Right kidney (tissue), 1 donor: ENCODE results near the gene CFAP61.
"Not testable (repeated sequence)": the region's sequence is repeated elsewhere in the genome, so short reads cannot be mapped to it uniquely, and the experiment has no call there.

ENCODE experiments used
- DNase-seq: peaks from one replicate; pipeline ENCODE4 v3.0.0-alpha.2; 2016

CFAP61 gene

GRCh38 chr20:20241976-20242375 is 189.6 kb downstream of the CFAP61 start:
- DNase-seq = no peak

GRCh38 chr20:20244384-20244783 is 192.1 kb downstream of the CFAP61 start:
- DNase-seq = not testable (repeated sequence)

- DNase-seq = no peak
These were observed 194.8 kb downstream of the CFAP61 start for GRCh38 chr20:20246996-20247633.

- DNase-seq = no peak
These were observed 196.4 kb downstream of the CFAP61 start for GRCh38 chr20:20248620-20249200.

GRCh38 chr20:20251317-20251716 is 199.0 kb downstream of the CFAP61 start:
- DNase-seq = no peak

GRCh38 chr20:20251836-20252235 is 199.5 kb downstream of the CFAP61 start:
- no peak for DNase-seq

- DNase-seq = no peak
These were observed 200.9 kb downstream of the CFAP61 start for GRCh38 chr20:20253039-20253743.

- DNase-seq = no peak
These were observed 201.5 kb downstream of the CFAP61 start for GRCh38 chr20:20253744-20254330.

GRCh38 chr20:20255099-20255498 is 202.8 kb downstream of the CFAP61 start:
- DNase-seq = no peak

- no peak for DNase-seq
These were observed 207.2 kb downstream of the CFAP61 start for GRCh38 chr20:20259533-20259932.

GRCh38 chr20:20261159-20261558 is 208.8 kb downstream of the CFAP61 start:
- no peak for DNase-seq

- no peak for DNase-seq
These were observed 212.9 kb downstream of the CFAP61 start for GRCh38 chr20:20265210-20265609.

- no peak for DNase-seq
These were observed 214.2 kb downstream of the CFAP61 start for GRCh38 chr20:20266552-20266951.

GRCh38 chr20:20267685-20268370 is 215.5 kb downstream of the CFAP61 start:
- no peak for DNase-seq

- no peak for DNase-seq
These were observed 218.9 kb downstream of the CFAP61 start for GRCh38 chr20:20271271-20271670.

- DNase-seq = no peak
These were observed 220.4 kb downstream of the CFAP61 start for GRCh38 chr20:20272686-20273085.

GRCh38 chr20:20273286-20273685 is 221.0 kb downstream of the CFAP61 start:
- no peak for DNase-seq

GRCh38 chr20:20274821-20275220 is 222.5 kb downstream of the CFAP61 start:
- DNase-seq = no peak

- no peak for DNase-seq
These were observed 223.3 kb downstream of the CFAP61 start for GRCh38 chr20:20275636-20276035.

- DNase-seq = no peak
These were observed 224.6 kb downstream of the CFAP61 start for GRCh38 chr20:20276811-20277530.

- DNase-seq = no peak
These were observed 225.6 kb downstream of the CFAP61 start for GRCh38 chr20:20277894-20278335.

GRCh38 chr20:20286061-20286460 is 233.7 kb downstream of the CFAP61 start:
- no peak for DNase-seq
